Glomerular visceral epithelial cell (primary cell): ENCODE data around the gene KLF13.

Source experiments
- DNase-seq: peaks from one replicate; pipeline ENCODE4 v3.0.0-alpha.2; 2016; ENCODE audit errors: extremely low spot score

KLF13 gene

DNA sequence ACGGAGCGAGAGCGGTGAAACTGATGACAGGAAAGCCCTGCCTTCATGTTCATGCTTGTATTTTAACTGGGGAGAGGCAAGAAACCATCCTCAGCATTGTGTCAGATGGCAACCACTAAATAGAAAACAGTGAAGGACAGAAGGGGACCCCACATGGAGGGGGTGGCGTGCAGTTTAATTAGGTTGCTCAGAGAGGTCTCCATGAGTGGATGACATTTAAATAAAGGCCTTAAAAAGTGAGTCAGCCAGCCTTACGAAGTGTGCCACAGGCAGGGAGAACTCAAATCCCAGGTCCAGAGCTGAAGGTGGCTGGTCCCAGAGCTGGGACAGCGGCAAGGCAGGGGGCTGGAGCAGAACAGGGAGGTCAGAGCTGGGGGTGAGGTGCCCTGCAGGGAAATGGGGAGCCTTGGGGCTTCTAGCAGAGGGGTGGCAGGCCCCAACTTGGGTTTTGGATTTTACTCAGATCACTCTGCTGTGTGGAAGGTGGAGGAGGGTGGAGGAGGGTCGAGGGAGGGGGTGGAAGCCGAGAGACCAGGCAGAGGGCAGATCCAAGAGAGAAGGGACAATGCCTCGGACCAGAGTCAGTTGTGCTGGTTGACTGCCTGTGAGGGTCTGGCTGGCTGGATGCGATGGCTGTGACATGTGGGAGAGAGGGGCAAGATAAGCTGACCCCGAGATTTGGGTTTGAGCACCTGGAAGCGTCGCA, 73.7 kb downstream of the KLF13 start:
- DNase-seq, result no peak

DNA sequence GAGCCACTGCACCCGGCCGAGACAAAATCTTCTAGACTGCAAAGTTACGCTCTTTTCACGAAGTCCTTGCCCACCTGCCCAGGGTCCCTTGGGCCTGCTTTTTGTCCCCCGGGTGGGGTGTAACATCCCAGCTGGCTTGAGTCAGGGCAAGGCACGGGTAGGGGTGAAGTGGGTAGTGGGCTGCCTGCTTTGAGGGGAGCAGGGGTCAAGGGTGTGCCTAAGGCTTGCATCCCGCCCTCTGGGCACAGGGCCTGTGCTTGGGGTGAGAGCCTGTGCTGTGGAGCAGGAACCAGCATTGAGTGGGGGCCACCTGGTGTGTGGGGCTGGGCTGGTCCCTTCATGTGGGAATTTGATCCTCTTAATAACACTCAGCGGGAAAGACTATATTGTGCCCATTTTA, 74.6 kb downstream of the KLF13 start:
- no peak for DNase-seq

DNA sequence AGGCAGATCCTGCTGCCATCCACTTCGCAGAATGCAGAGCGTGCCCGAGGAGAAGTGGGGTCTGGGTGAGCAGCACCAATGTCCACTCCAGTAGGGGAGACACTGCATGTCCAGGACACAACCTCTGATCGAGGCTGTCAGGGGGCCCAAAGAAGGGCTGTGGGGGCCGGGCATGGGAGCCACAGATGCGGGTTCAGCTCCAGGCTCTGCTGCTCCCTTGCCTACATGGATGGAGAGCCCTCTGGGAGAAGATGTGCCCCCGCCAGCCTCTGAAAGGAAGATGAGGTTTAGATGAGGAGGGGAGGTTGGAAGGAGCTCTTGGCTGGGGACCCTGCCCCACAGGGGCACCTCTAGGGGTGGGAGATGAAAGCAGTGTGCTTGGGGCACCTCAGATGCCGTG, 75.4 kb downstream of the KLF13 start:
- DNase-seq, result no peak

DNA sequence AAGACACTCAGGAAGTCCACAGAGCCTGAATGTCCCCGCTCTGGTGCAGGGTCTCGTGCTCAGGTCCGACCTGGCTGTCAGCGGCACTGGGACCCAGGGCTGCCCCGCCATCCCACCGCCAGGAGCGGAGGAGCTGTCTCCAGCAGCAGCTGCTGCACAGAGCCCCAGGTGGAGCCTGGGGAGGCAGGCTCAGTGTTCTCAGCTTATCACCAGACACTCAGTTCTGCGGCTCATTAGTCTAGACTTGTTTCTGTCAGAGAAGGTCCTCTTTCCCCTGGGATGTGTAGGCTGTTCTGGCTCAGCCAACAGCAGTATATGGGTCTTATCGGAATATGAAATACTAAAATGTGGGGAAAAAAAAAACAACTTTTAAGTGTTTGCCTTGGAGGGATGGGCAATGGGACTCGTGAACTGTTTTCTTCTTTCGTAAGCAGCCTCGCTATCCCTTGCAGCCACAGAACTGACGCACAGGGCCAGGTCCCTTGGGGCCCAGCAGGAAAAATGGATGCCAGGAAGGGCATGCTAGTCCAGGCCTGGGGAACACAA, 75.9 kb downstream of the KLF13 start:
- no peak for DNase-seq

DNA sequence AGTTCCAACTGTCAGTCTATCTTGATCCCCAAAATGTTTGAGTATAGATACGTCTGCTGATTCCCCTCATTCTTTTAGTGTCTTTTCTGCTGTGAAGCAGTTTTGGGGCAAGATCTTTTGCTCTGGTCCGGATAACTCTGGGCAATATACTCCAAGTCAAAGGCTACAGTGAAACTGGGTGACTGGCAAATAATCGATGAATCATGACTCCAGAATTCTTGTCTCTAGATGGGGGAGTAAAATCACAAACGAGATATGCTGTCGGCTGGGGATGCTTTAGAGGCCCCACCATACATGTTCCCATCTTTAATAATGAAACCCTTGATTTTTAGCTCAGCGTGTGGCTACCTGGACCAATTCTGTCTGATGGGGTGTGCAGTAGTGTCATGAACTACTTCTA, 76.5 kb downstream of the KLF13 start:
- DNase-seq, result no peak

DNA sequence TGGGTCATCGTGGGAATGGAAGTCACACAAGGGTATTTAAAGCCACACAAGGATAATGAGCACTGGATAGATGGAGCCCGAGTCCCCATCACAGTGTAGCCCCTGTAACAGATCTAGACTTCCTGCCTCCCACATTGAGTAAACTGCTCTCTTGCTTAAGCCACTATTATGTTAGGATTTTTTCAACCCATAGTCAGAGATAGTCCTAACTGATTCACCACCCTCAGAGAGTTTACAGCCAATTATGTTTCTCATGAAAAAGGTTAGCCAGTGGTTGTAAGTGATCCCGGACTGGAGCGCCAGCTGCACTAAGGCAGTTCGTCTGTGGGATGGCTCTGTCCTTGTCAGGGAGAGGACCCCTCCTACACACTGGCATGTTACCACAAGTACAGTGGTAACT, 77.0 kb downstream of the KLF13 start:
- no peak for DNase-seq

DNA sequence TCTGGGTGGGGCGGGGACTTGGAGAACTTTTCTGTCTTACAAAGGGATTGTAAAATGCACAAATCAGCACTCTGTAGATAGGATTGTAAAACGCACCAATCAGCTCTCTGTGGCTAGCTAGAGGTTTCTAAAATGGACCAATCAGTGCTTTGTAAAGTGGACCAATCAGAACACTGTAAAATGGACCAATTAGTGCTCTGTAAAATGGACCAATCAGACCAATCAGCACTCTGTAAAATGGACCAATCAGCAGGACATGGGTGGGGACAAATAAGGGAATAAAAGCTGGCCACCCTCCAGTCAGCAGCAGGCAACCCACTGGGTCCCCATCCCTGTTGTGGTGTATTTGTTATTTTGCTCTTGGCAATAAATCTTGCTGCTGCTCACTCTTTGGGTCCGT, 77.7 kb downstream of the KLF13 start:
- no peak for DNase-seq

DNA sequence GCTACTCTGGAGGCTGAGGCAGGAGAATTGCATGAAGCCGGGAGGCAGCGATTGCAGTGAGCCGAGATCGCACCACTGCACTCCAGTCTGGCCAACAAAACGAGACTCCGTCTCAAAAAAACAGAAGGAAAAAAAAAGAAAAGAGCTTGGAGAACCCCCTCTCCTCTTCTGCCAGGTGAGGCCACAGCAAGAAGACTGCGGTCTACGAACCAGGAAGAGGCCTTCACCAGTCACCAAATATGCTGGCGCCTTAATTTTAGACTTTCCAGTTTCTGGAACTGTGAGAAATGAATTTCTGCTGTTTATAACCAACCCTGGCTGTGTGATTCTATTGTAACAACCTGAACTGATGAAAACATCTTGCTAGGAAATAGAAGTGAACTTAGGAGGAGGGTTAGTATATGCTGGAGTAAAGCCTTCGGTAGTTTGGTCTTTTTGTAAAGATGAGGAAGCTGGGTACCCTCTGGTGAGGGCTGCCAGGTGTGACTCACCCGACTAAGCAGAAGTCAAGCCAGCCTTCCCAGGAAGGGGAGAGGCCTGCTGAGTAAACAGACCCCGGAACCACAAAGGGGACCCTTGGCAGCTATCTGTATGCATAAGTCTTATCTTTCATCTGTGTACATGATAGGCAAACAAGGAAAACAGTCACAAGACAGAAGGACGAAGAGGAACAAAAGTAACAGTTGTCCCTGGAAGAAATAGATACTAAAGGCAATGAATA, 78.7 kb downstream of the KLF13 start:
- no peak for DNase-seq

DNA sequence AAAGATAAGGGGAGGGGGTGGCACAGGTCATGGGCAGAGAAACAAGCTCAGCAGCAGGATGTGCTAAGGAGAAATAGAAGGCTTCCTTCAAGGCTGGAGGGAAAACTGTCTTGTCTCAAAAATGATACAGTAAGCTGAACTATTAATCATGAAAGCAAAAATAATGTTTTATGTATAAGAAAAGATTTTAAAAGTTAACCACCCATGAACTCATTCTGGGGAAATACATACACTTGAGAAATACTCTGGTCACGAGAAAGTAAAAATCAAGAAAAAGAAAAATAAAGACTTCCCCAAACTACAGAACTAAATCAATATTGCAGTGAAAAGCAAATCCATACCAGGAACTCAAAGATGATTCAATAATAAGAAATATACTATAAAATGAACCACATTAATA, 80.7 kb downstream of the KLF13 start:
- DNase-seq, result no peak

DNA sequence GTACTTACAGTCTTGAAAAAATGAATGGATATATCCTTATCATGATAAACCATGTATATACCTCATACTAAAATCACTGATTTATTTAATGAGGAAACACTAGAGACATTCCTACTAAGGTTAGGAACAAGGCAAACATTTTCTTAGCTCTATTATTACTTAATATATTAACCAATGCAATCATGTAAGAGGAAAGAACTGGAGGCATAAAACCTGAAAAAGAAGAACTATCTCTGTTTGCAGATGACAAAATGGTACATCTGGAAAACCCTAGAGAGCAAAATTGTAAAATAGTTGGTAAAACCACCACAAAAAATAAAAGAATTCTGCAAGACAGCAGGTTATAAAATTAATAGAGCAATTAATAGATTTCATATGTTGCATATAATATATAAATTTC, 81.2 kb downstream of the KLF13 start:
- DNase-seq, result no peak

DNA sequence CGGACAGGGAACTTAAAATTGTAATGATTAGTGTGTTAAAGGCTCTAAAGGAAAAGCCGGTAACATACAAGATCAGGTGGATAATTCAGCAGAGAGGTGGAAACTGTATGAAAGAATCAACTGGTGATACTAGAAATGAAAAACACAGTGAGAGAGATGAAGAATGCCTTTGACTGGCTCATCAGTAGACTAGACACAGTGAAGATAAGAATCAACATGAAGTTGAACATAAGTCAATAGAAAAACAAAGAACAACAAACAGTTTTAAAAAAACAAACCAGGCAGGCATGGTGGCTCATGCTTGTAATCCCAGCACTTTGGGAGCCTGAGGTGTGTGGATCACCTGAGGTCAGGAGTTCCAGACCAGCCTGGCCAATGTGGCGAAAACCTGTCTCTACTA, 82.1 kb downstream of the KLF13 start:
- no peak for DNase-seq

DNA sequence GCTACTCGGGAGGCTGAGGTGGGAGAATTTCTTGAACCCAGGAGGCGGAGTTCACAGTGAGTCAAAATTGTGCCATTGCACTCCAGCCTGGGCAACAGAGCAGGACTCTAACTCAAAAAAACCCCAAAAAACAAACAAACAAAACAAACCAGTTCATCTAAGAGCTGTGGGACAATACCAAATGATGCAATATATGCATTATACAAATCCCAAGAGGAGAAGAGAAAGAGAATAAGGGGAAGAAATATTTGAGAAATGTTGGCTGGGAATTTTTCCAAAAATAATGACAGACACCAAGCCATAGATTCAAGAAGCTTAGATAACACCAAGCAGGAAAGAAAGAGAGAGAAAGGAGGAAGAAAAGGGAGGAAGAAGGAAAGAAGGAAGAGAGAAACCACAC, 82.5 kb downstream of the KLF13 start:
- DNase-seq, result no peak

DNA sequence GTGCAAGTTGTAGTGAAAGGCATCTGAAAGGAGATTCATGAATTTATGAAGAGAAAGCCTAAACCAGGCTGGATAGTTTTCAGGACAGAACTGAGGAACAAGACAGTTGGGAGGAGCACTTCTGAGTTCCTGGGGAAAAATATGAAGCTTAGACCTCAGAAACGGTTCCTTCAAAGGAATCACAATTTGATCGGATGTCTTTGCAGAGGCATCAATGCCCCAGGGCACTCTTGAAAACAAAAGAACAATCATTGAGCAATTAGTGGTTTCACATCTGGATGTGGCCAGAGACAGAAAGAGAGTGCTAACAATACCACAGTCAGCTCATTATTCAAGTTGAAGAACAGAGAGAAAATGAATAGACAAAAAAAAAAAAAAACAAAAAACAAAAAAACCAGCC, 86.2 kb downstream of the KLF13 start:
- no peak for DNase-seq

DNA sequence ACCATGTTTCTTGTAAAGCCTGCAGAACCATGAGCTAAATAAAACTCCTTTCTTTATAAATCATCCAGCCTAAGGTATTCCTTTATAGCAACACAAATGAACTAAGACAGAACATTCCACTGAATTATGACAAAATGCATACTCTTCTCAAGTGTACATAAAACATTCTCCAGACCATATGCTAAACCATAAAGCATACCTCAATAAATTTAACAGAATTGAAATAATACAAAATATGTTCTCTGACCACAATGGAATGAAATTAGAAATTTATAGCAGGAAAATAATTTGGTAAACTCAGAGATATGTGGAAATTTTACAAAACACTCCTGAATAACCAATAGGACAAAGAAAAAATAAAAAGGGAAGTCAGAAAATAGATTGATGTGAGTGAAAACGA, 88.6 kb downstream of the KLF13 start:
- no peak for DNase-seq

DNA sequence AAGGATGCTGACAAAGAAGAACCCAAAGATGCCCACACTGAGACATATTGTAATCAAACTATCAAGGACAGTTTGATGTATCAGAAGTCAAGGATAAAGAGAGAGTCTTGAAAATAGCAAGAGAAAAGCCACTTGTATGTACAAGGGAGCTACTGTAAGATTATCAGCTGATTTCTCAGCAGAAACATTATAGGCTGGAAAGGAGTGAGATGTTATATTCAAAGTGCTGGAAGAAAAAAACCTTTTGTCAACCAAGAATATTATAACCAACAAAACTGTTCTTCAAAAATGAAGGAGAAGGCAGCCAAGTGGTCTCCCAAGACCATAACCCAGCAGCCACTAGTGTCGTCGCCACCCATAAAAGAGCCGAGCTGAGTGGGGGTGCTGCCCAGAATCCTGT, 93.2 kb downstream of the KLF13 start:
- DNase-seq, result no peak

DNA sequence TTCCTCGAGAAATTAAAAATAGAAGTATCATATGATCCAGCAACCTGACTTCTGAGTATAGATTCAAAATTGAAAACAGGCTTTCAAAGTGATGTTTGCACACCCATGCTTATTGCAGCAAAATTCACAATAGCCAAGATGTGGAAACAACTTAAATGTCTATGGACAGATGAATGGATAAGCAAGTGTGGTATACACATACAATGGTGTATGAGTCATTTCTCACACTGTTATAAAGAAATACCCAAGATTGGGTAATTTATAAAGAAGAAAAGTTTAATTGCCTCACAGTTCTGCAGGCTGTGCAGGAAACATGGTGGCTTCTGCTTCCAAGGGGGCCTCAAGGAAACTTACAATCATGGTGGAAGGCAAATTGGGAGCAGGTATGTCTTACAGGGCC, 100.8 kb downstream of the KLF13 start:
- no peak for DNase-seq
